Cerebellar nuclear complex (tissue), 1 donor: Measurements from ENCODE around the gene FRMPD2.
"Not testable (repeated sequence)": the region's sequence is repeated elsewhere in the genome, so short reads cannot be mapped to it uniquely, and the experiment has no call there.

Experiments
- DNase-seq, 2 experiments: peaks; one replicate each; lab custom pipeline; 2025; lab: John Stamatoyannopoulos, UW

The FRMPD2 gene

DNA sequence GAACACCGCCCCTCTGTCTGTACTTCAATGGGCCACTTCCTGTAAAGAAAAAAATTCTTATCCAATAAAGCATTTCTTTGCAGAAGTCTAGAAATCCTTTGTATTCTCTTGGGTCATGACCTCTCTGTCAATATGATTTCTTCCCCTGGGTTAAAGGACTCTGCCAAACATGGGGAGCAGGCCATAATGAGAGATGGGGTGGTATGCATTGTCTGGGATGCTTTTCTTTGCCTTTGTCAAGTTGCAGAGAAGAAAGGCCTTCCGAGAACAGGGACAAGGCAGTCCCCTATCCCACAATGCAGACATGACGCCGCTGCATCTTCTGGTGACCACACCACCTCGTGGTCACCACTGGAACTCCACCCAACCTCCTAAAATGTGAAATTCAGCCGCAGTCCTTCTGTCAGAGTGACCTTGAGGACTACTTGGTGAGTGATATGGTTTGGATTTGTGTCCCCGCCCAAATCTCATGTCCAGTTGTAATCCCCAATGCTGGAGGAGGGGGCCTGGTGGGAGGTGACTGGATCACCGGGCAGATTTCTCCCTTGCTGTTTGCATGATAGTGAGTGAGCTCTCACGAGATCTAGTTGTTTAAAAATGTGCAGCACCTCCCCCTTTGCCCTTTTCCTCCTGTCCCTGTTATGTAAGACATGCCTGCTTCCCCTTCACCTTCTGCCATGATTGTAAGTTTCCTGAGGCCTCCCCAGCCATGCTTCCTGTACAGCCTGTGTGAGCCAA lies 15.2 kb upstream of the FRMPD2 start:
- DNase-seq: peak in 1 of 2 experiments; percentile 3

DNA sequence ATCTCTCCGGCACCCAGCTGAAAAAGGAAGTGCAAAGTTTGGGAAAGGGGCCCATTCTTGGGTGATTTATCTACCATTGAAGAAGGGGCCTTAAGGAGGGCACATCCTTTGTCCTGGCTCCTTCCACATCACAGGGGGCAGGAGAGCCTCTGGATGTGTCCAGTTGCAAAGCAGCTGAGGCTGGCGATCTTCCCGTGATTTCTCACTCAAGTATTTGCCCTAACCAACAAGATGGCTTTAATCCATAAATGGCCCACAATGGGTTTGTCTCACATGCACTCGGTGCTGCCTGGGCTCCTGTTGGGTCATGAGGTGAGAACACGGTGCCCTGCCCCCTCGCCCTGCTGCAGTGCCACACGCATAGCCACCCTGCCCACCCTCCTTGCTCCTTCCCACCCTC lies 14.2 kb upstream of the FRMPD2 start:
- DNase-seq: no peak

DNA sequence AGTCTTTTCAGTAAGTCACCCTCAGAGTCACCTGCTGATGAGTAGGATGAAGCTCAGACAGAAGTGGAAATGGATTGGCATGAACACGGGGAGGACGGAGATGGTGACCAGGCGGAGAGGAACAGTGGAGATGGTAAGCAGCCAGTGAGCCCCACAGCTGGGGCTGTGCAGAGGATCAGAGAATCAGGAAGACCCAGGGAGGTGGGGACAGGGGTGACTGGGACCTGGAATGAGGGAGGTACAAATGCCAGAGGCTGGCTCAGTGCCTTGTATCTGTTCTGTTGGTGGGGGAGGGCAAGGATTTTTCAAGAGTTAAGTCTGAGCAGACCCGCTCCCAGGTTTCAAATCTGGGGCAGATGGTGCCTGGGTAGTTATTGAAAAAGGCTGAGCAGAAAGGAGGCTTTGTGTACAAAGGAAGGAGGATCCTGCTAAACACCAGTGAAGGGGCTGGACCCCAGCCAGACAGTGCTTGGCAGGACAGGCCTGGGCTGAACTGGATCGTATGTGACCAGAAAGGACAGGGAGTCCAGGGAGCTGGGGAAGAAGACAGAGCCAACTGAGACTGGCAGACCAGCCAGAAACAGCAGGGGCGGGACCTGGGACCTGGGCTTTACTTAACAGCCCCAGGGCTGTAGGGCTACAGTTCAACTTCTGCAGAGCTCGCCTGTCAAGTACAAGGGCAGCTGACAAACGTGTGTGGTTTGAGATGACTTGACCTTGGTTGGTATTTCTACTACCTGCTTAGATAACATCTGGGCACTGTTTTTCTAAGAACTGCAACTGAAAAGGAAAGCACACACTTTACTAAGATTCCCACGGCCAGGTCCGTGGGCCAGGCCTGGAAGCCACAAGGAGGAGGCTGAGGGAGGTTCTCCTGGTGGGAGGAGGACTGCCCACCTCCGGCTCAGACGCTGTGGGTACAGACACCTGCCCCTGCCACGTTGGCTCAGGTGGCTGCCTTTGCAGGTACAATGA lies 13.2 kb upstream of the FRMPD2 start:
- DNase-seq: no peak

DNA sequence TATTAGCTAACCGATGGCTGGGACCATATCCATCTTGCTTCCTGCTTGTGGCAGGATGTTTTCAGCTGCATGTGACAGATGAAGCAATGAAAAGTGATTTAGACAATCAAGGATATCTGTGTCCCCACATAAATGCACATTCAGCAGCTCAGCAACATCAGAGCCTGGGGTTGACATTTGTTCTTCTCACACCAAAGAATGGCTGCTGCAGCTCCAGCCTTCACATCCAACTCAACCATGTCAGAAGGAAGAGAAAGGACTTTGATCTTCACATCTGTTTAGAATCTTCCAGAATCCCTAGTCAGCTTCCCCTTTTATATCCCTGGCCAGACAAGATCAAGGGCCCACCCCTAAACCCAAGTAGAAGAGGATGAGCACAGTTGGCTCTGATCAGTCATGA lies 11.9 kb upstream of the FRMPD2 start:
- no peak for DNase-seq

DNA sequence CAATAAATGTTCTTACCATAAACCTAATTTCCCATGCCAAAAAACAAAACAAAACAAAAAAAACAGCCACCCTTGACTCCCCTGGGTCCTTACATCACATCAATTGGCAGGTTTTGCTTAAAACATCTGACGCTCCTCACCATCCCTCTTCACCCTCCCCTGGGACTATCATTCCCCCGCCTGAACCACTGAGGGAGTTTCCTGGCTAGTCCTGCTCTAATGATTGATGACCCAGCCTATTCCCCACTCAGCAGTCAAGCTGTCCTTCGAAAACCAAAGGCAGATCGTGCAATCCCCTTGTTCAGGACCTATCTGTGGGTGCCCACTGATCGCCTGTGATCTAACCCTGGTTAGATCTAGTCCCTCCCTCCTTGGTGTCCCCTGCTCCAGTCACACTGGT lies 11.2 kb upstream of the FRMPD2 start:
- no peak for DNase-seq

DNA sequence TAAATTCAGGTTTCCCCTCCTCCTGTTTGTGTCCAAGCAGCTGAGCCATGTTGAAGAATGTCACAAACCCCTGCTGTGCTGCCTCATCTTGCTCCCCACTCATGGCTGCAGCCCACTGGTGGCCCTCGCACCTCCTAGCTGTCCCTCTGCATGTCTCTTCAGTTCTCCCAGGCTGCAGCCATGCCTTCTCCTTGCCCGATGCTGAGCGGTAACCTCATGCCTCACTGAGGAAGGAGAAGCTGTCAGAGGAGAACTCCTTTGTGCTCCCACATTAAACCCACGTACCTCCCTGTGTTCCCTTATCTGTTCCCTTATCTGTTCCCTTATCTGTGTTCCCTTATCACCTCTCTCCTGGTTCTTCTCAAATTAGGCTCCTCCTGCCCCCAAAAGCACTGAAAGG lies 10.3 kb upstream of the FRMPD2 start:
- no peak for DNase-seq

DNA sequence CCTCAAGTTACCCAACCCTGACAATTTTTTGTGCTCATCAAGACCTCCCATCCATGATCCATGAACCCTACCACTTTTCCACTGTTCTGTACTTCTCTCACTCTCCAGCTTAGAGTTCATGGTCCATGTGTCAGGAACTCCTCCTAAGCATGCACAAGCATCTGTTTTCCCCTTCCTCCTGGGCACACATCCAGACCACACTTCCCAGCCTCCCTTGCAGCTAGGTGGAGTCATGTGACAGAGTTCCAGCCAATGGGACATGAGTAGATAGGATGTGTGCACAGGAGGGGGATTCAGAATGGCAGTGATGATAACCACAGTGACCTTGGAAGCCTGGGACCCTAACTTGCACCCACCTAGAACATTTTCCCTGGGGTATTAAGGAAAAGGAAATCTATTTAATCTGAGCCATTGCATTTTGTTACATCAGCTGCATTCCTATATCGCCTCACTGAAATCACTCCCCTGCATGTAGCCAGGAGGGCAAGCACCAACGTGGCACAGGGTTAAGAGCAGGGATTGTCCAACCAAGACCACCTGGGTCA lies 9.6 kb upstream of the FRMPD2 start:
- no peak for DNase-seq

DNA sequence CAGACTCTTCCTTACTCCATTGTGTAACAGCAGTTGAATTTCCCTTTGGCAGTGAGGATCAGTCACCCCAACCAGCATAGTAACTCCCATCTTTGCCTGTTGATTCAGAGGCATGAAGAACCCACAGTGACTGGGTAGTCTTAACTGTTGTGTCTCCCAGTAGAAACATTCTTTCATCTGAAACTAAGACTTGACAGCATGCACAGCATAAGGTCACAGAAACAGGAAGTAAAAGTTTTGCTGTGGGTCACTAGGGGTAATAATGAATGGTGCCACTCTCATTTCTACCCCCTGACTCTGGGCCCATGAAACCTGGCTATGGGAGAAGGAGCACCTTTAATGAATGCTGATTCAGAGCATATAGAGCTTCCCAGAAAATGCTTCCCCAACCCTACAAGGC lies 8.3 kb upstream of the FRMPD2 start:
- no peak for DNase-seq

DNA sequence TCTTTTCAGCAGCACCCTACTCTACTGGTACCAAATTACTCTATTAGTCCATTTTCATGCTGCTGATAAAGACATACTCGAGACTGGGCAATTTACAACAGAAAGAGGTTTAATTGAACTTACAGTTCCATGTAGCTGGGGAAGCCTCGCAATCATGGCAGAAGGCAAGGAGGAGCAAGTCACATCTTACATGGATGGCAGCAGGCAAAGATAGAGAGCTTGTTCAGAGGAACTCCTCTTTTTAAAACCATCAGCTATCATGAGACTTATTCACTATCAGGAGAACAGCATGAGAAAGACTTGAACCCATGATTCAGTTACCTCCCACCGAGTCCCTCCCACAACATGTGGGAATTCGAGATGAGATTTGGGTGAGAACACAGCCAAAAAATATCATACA lies 7.2 kb upstream of the FRMPD2 start:
- DNase-seq: not testable (repeated sequence)

DNA sequence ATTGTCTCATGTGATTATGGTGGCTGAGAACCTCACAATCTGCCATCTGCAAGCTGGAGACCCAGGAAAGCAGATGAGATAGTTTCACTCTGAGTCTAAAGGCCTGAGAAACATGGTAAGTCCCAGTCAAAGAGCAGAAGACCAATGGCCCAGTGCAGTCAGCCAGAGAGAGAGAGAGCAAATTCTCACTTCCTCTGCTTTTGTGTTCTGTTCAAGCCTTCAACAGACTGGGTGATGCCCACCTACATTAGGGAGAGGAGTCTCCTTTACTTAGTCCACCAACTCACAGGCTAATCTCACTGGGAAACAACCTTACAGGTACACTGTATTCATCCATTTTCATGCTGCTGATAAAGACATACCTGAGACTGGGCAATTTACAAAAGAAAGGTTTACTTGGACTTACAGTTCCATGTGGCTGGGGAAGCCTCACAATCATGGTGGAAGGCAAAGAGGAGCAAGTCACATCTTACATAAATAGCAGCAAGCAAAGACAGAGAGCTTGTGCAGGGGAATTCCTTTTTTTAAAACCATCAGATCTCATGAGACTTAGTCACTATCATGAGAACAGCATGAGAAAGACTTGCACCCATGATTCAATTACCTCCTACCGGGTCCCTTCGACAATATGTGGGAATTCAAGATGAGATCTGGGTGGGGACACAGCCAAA lies 4.7 kb upstream of the FRMPD2 start:
- DNase-seq: no peak

DNA sequence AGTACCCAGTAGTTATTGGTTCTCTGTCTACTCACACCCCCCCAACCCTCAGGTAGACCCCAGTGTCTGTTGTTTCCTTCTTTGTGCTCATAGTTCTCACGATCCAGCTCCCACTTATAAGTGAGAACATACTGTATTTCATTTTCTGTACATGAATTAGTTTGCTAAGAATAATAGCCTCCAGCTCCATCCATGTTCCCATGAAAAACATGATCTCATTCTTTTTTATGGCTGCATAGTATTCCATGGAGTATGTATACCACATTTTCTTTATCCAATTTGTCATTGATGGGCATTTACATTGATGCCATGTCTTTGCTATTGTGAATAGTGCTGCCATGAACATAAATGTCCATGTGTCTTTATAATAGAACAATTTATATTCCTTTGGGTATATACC lies 2.6 kb upstream of the FRMPD2 start:
- no peak for DNase-seq

DNA sequence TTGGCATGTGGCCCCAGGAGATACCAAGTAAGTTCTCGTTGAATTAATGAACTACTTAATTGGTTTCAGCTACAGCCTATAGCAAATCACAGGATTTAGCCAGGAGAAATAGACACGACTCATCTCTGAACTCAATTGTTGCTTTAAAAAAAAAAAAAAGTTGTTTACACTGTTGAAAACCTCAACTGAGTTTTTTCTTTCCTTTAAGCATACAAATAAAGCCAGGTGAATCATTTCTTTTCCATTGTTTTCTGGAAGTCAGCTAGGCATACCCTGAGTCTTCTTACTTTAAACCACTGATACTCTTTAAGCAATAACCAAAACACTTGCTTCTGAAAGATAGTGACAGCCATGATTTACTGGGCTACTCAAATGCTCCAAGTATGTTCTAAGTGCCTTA lies 755 bp downstream of the FRMPD2 start:
- no peak for DNase-seq

DNA sequence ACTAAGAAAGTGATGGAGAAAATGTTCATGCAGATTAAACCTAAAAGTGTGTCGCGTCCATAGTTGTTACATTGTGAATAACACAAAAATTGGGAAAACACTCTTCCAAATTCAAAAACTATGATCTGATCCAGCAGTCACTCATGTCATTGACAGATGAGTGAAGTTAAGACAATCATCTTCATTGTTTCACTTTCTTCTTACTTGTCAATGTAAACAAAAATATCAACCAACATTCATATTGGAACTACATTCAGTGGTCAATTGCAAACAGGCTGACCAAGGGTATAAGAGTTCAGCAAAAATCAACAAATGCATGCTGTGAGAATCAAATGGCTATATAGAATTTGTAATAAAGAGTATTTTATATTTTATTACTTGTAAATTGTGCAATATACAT lies 1.8 kb downstream of the FRMPD2 start:
- no peak for DNase-seq

DNA sequence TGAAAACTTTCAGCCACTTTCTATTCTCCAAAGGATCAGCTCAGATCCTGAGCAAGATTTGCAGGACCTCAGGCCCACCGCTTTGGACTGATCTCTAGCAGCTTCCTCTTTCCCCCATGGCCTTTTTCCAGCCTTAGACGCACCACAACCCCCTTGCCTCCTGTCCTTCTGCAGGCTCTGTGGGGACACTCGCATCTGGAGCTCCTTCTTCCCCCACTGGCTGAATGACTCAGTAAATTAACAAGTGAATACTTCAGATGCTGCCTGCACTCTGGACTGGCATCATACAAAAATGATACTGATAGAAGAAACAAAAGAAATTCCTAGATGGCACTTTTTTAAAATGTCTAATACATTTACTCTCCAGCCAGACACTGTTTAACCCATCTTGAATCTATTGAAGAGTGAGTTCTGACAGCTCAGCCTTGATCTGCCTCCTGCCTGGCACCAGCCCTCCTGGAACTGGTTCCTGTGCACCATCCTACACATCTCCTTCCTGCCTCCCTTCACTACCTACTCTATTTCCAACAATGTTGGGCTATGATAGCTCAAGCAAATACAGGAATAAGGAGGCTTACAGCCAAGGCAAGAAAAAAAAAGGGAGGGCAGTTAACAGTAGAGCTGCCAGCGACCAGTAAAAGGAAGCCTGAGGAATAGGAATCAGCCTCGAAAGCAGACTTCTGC lies 3.3 kb downstream of the FRMPD2 start:
- no peak for DNase-seq

DNA sequence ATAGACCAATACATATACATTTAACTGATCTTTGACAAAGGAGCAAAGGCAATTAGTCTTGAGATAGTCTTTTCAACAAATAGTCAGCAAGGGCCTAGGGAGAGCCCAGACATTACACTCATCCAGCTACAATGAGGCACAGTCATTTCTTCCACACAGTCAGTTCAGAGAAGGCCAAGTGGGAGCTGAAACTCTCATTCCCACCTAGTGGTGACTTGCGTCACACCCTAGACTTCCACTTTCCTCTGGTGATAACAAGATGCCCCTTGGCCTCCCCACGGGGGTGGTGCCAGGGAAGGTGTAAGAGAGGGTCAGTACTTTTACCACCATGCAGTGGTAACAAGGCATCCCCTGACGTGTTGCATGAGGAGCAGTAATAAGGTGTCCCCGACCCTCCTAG lies 8.0 kb downstream of the FRMPD2 start:
- no peak for DNase-seq

DNA sequence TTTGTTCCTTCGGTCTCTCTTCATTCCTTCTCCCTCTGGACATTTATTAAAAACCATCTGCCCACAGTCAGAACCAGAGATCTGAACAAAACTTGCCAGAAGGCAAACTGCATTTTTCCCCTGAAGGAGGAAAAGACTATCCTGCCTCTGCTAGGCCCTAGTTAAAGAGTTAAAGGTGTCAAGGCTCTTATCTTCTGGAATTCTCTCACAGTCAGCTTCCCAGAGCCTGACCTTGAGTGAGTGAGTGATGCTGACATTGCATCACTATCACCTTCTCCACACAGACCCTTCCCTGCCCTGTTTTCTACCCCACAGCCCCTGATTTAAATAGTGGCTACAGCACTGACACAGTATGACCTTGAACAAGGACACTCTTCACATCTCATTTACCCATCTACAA lies 16.4 kb downstream of the FRMPD2 start:
- DNase-seq: no peak

DNA sequence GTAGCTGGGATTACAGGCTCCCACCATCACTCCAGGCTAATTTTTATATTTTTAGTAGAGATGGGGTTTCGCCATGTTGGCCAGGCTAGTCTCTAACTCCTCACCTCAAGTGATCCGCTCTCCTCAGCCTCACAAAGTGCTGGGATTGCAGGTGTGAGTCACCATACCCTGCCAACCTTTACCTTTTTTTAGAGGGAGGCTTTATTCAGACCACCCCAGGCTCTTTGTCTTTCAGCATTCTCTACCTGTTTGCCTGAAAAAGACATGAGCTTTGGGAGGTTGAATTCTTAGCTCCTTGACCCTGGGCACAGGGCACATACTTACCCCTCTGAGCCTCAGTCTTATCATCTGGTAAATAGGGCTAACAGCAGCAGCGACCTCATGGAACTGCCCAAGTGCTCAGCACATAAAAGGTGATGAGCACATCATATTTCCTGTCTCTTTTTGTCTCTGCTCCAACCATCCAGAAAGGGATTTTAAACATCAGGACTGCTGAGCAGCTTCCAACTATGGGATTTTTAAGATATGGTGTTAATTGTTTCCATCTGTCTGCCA lies 17.0 kb downstream of the FRMPD2 start:
- DNase-seq: no peak

DNA sequence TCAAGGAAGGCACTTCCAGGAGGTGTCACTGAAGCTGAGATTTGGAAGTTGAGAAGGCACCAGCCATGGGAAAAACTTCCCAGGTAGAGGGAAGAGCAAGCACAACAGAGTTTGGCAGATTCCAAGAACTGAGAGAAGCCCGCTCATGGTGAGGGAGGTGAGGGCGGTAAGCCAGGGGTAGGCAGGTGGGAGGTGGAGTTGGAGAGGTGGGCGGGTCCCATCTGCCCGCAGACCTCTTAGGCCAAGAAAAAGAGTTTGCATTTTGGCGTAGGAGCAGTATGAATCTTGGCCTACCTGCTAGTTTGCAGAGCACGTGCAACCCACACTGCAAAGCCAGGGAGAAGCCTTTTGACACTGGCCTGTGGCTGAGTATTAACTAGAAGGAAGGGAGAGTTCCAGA lies 18.8 kb downstream of the FRMPD2 start:
- DNase-seq: no peak

DNA sequence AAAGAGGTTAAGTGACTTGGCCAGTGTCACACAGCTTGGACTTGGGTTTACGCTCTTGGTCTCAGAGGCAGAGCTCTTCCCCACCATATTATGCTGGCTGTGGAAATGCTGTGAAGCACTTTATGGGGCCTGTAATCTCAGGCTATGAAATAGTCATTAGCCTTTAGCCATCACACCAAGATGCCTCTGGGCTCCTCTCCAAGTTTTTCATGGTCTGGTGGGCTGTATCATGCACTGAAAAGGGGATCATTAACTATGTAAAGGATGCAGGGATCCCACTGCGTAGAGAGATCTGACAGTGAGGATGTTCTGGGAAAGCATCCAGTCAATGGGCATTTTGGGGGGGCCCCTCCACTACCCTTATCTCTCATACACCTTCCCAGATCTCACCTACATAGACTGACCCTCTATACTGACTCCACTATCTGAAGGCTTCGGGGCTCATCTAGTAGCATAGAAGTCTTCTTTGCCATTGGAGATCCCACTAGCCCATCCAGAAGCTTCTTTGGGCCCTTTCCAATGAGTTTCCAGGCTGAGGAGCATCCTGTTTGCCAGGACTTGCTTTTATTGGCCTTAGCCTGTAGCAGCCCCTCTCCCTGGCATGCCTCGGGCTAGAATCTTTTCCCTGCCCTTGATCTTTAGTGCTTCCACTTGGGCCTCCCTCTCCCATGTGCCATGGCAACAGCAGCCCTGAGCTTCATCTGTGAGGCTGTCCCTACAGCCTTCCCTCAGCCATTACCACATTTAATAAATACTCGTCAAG lies 19.6 kb downstream of the FRMPD2 start:
- DNase-seq: no peak

DNA sequence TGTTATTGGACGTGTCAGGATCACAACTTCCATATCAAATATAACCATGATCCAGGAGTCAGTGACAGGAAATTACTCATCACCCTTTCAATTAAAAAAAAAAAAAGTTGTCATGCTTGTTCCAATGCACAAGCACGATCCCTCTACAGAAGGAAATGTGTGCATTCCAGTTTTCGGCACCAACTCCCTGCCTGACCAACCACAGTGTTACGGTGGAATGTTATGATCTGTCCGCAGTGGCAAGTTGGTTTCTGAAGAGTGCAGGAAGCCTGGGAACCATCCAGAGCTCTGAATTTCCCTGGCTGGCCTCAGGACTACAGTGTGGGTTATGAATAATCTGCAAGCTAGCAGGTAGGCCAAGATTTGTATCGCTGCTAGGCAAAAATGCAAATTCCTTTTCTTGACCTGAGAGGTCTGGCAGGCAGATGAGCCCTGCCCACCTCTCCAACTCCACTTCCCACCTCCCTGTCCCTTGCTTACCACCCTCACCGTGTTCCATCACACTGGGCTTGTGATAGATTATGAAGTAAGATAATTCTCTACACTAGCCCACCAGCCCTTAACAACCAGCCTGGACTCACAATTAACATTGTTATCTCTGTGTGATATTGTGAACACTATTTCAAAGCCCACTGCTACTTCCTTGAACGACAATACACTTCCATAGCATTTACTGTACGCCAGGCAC lies 20.4 kb downstream of the FRMPD2 start:
- no peak for DNase-seq
